Activated T-helper 1 cell treated with anti-CD3 and anti-CD28 coated beads, Interleukin-2, amount 50 U/mL, for 16 hours (primary cell): ENCODE data around the gene PRDM16.

Experiments used
- DNase-seq, 2 donors: peaks; one replicate each; pipeline ENCODE4 v3.0.0-alpha.2; 2020; ENCODE audit warnings: low read depth in 1 of 2, low spot score in 1 of 2

The PRDM16 gene

GRCh38 chr1:3478187-3478586, 409.2 kb downstream of the PRDM16 start:
- no peak for DNase-seq

DNA sequence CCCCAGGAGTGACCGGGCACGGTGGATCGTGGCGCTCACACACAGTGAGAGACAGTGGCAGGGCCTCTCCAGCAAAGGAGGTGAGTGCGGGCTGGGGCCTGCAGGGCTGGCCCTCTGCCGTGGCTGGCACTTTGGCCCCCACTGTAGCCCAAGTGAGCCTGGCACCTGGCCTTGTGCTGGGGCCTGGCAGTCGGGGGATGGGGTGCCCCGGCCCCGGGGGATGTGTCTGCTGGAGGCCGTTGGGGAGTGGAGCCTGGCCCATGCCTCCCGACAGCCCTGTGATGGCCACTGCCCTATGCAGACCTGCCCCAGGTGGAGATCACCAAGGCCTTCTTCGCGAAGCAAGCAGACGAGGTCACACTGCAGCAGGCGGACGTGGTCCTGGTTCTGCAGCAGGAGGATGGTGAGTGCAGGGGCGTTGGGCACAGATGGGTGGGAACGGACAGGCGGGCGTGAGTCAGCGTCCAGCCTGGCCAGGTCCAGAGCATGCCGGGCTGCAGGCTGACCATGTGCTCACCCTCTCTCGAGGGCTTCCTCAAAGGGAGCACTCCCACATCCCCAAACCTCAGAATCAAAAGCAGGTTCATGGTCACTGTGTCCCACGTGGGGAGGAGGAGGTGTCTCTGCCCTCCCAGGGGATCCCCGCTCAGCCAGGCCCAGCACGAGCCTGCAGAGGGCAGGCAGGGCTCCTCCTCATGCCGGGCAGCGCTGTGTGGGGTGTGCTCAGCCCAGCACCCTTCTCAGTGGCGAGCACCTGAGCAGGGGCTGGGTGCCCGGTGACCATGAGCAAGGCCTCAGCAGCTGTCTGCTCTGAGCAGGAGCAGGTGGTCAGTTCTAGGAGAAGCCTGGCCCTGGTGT, 410.7 kb downstream of the PRDM16 start:
- no peak for DNase-seq

GRCh38 chr1:3480369-3480719, 411.3 kb downstream of the PRDM16 start:
- DNase-seq = no peak

GRCh38 chr1:3481046-3481445, 412.0 kb downstream of the PRDM16 start:
- DNase-seq = no peak

DNA sequence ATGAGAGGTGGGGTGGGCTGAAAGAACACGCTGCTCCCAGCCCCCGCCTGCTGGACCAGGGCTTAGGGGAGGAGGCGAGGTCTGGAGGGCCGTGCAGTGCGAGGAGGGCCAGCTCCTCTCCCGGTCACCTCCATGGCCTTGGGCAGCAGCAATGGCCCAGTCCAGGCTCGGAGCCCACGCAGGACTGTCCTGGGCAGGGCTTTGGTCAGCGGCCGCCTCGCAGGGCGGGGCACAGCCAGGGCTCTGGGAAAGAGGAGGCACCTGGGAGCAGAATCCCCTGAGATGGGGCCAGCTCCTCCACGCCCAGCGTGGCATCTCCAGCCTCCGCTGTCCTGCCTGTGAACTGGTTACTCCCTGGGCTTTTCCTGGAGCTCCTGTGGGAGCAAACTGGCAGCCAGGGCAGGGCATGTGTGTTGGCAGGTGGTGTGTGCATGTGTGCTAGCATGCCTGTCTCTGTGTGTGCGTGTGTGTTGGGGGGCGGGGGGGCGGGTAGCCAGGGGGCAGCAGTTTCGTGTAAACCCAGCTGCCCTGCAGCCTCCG, 412.9 kb downstream of the PRDM16 start:
- no peak for DNase-seq

DNA sequence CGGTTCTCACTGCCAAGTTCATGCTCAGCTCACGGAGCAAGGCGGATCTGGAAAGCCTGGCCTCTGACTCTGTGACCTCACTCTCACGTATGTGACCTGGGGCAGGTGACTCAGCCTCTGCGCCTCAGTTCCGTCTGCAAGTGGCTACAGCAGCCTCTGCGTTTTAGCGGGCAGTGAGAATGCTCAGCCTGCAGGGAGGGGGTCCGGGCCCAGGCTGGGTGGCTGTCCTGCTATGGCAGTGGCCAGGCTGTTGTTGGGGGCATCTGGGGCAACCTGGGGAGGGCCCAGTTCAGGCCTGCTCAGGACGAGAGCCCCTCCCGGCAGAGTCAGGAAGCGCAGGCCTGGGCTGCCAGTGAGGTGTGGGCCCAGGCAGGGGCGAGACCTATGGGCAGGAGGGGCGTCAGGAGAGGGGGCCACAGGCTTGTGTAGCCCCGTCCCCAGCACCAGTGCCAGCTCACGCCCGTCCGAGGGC, 413.4 kb downstream of the PRDM16 start:
- DNase-seq = no peak

- DNase-seq = no peak
Measured at GRCh38 chr1:3483380-3483779, 414.4 kb downstream of the PRDM16 start.

- peak; percentile 19 to 24 for DNase-seq
Measured at GRCh38 chr1:3483801-3484444, 414.9 kb downstream of the PRDM16 start.

DNA sequence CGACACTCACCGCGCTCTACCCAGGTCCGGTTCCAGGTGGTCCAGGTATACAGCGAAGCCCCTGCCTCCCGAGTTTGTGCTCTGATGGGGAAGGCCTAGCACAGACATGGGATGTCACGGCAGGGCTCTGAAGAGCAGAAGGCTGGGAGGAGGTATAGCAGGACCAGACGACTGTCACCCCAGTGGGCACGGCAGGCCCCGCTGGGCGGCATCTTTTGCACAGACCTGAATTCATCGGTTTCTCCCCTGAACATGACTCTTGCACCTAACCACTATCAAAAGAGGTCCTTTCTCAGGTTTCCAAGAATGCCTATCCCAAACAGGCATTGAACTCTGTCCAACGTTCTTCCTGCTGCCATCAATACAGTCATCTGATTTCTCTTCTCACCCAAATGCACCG, 416.0 kb downstream of the PRDM16 start:
- DNase-seq = no peak
